Endodermal cell (in vitro differentiated cells): ENCODE results near the gene TIMMDC1. TPM values are rescaled to one million over a fixed set of nuclear protein-coding genes. Genes with fewer than 3 reads are reported as not detected.
"Not testable (repeated sequence)": the region's sequence is repeated elsewhere in the genome, so short reads cannot be mapped to it uniquely, and the experiment has no call there.

Experiments used
- DNase-seq: peaks from one replicate; pipeline ENCODE4 v3.0.0-alpha.2; 2017
- H3K27ac ChIP-seq: 2 replicates; pipeline ENCODE4 v1.5.1; 2013; ENCODE audit warnings: mild to moderate bottlenecking, low read depth, low read length, moderate library complexity
- H3K27me3 ChIP-seq: 2 replicates; pipeline ENCODE4 v1.6.1; 2013; ENCODE audit warnings: mild to moderate bottlenecking, low read length, moderate library complexity; ENCODE audit not compliant: insufficient read depth, control insufficient read depth, poor library complexity, severe bottlenecking
- H3K36me3 ChIP-seq: 2 replicates; pipeline ENCODE4 v1.7.0; 2013; ENCODE audit warnings: mild to moderate bottlenecking, low read length, moderate library complexity; ENCODE audit not compliant: control insufficient read depth, insufficient read depth
- H3K4me1 ChIP-seq: one replicate; pipeline ENCODE4 v1.7.0; 2013; ENCODE audit warnings: low read length; ENCODE audit not compliant: control insufficient read depth, insufficient read depth
- H3K4me3 ChIP-seq: 2 replicates; pipeline ENCODE4 v1.5.1; 2013; ENCODE audit warnings: mild to moderate bottlenecking, low read length, moderate library complexity
- H3K9ac ChIP-seq: 2 replicates; pipeline ENCODE4 v1.6.1; 2013; ENCODE audit warnings: mild to moderate bottlenecking, low read length, moderate library complexity; ENCODE audit not compliant: poor library complexity, severe bottlenecking; ENCODE audit errors: extremely low read depth
- H3K9me3 ChIP-seq: 2 replicates; pipeline ENCODE4 v1.6.1; 2013; ENCODE audit warnings: mild to moderate bottlenecking, low read length, moderate library complexity; ENCODE audit not compliant: control insufficient read depth
- H3K27ac Mint-ChIP-seq: 2 replicates; pipeline ENCODE4 v1.8.0; 2020; ENCODE audit warnings: mixed read lengths
- H3K27me3 Mint-ChIP-seq: 2 replicates; pipeline ENCODE4 v1.8.0; 2021; ENCODE audit warnings: mild to moderate bottlenecking, mixed read lengths; ENCODE audit not compliant: insufficient read depth
- H3K36me3 Mint-ChIP-seq: 2 replicates; pipeline ENCODE4 v1.8.0; 2020; ENCODE audit warnings: low read depth, mixed read lengths
- H3K4me1 Mint-ChIP-seq: 2 replicates; pipeline ENCODE4 v1.8.0; 2020; ENCODE audit warnings: mixed read lengths
- H3K4me3 Mint-ChIP-seq: 2 replicates; pipeline ENCODE4 v1.8.0; 2020; ENCODE audit warnings: mild to moderate bottlenecking, moderate library complexity, mixed read lengths
- H3K9me3 Mint-ChIP-seq: 2 replicates; pipeline ENCODE4 v1.8.0; 2020; ENCODE audit warnings: mild to moderate bottlenecking, mixed read lengths
- WGBS, 2 experiments: methylation state at CpG; one replicate each; pipeline versions ENCODE4 v1.1.5 to v1.1.7; 2013; ENCODE audit warnings: missing lambda C conversion rate in 2 of 2, mixed read lengths in 1 of 2; ENCODE audit not compliant: insufficient coverage in 1 of 2, insufficient read length in 1 of 2; 5-methylcytosine and 5-hydroxymethylcytosine counted together
- total RNA-seq, 2 donors: library from RNA; stranded (reverse); fragmentation: NEBNext Ultra II Directional in 1 of 2; extraction: Animal tissue kit (Norgen Biotek cat#: 25700) in 1 of 2; gene quantifications; 2 replicates in 1 of 2; 3 replicates in 1 of 2; pipeline ENCODE4 v1.2.1, GENCODE V29; 2021
- TF ChIP-seq, protein P1 (sequence below): fragments of 200-600 bp; sonication (generic); conservative IDR thresholded peaks from 2 replicates; pipeline ENCODE4 v1.5.0; 2021; ENCODE audit warnings: antibody characterized with exemption, mild to moderate bottlenecking

The TIMMDC1 gene
- total RNA-seq, 2 donors from 2014 or later = 107 to 119 TPM

DNA sequence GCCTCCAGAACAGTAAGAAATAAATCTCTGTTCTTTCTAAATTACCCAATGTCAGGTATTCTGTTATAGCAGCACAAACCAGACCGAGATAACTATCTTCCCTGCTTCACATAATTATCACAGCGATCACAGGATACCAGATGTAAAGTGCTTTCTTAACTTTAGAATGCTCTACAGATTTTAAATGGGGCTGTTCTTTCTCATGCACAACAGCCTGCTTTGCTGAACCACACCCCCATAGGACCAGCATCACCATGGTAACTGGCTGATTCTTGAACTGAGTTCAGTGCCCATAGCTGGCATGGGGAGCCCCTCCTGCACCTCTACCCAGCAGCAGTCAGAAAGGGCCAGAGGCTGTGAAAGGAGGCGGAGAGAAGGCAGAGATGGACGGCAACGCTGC lies 53.3 kb downstream of the TIMMDC1 start:
- H3K4me3 ChIP-seq = no peak overlapping the region
- Mint-ChIP-seq H3K27ac (no peak overlapping the region), H3K4me3 (no peak overlapping the region), H3K9me3 (no peaks in the 10 kb centered on the region), H3K27me3 (no peaks in the 10 kb centered on the region), H3K36me3 (no peaks in the 10 kb centered on the region), H3K4me1 (no peaks in the 10 kb centered on the region)
- H3K27ac ChIP-seq = no peak overlapping the region
- no peak overlapping the region for H3K9ac ChIP-seq
- TF ChIP-seq, protein P1, sequence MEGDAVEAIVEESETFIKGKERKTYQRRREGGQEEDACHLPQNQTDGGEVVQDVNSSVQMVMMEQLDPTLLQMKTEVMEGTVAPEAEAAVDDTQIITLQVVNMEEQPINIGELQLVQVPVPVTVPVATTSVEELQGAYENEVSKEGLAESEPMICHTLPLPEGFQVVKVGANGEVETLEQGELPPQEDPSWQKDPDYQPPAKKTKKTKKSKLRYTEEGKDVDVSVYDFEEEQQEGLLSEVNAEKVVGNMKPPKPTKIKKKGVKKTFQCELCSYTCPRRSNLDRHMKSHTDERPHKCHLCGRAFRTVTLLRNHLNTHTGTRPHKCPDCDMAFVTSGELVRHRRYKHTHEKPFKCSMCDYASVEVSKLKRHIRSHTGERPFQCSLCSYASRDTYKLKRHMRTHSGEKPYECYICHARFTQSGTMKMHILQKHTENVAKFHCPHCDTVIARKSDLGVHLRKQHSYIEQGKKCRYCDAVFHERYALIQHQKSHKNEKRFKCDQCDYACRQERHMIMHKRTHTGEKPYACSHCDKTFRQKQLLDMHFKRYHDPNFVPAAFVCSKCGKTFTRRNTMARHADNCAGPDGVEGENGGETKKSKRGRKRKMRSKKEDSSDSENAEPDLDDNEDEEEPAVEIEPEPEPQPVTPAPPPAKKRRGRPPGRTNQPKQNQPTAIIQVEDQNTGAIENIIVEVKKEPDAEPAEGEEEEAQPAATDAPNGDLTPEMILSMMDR = no peak
- no peaks in the 10 kb centered on the region for H3K4me1 ChIP-seq
- WGBS, 2 experiments = 90 to 100% methylated on average over 1 to 5 of the region's 5 CpGs
- no peaks in the 10 kb centered on the region for H3K36me3 ChIP-seq
- peaks cover 7% of the 10 kb centered on the region for H3K27me3 ChIP-seq
- DNase-seq = no peak
- no peaks in the 10 kb centered on the region for H3K9me3 ChIP-seq

DNA sequence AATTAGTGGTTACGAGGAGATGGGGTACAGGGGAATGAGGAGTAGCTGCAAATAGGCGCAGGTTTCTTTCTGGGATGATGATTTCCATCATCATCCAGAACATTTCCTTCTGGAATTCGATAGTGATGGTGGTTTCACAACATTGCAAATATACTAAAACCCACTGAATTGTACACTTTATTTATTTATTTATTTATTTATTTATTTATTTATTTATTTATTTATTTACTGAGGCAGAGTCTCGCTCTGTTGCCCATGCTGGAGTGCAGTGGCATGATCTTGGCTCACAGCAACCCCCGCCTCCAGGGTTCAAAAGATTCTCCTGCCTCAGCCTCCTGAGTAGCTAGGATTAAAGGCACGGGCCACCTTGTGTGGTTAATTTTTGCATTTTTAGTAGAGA lies 54.6 kb downstream of the TIMMDC1 start:
- H3K27me3 Mint-ChIP-seq, H3K9me3 Mint-ChIP-seq, DNase-seq, H3K27ac ChIP-seq, H3K27me3 ChIP-seq, H3K9ac ChIP-seq, H3K9me3 ChIP-seq, H3K4me1 Mint-ChIP-seq, H3K36me3 Mint-ChIP-seq, H3K36me3 ChIP-seq, H3K4me3 Mint-ChIP-seq, H3K4me3 ChIP-seq, H3K4me1 ChIP-seq, H3K27ac Mint-ChIP-seq: not testable (repeated sequence)
- WGBS, 2 experiments = 88 to 93% methylated on average over 2 to 6 of the region's 6 CpGs

DNA sequence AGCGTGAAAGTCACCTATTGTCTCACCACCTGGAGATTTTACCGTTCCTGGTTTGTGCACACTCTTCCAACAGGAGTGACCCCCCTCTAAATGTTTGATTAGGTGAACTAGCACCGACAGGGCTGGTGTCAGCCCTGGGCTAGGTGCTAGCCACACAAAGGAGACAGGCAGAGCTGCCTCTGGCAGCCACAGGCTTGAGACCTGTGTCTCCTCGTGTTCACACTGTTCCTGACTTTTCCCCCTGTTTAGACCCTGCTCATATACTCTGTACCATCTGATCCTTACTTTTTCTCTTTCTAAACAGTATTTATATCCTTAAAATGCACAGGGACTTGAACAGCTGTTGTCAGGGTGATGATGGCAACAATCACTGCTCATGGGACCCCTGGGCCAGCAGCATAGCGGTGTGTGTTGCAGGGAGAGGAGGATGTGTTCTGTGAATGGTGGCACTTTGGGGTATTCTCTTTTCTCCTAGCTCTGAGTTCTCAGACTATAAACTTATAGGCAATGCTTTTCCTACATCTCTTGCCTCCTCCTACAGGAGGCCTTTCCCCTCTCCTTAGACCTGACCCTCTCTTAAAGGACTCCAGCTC lies 55.6 kb downstream of the TIMMDC1 start:
- Histone ChIP-seq H3K4me3 (no peak overlapping the region), H3K27ac (no peak overlapping the region), H3K9ac (no peak overlapping the region), H3K9me3 (no peaks in the 10 kb centered on the region), H3K36me3 (no peaks in the 10 kb centered on the region), H3K4me1 (no peaks in the 10 kb centered on the region), H3K27me3 (peaks cover 7% of the 10 kb centered on the region)
- TF ChIP-seq, protein P1 = no peak
- H3K36me3 Mint-ChIP-seq = peaks cover 4% of the 10 kb centered on the region
- H3K27ac Mint-ChIP-seq = no peak overlapping the region
- no peak overlapping the region for H3K4me3 Mint-ChIP-seq
- 77 to 78% methylated on average over 2 to 5 of the region's 5 CpGs for WGBS, 2 experiments
- no peak for DNase-seq
- peaks cover 2% of the 10 kb centered on the region for H3K4me1 Mint-ChIP-seq
- no peaks in the 10 kb centered on the region for H3K9me3 Mint-ChIP-seq
- no peaks in the 10 kb centered on the region for H3K27me3 Mint-ChIP-seq

DNA sequence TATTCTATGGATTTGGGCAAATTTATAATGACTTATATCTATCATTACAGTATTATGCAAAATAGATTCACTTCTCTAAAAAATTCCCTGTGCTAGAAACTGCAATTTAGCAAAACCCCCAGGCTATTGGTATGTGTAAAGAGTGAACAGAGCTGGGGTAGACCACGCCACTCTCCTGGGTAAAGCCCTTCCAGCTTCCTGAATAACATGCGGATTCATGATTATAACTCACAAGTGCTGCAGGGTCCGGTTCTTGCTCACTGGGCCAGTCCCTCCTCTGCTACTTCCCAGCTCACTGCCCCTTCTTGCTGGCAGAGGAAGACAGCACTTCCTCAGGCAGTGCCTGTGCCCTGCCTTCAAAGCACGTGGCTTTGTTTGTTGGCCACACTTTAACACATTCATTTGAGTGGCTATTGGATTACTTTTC lies 57.0 kb downstream of the TIMMDC1 start:
- Histone ChIP-seq H3K36me3 (no peaks in the 10 kb centered on the region), H3K27me3 (peaks cover 7% of the 10 kb centered on the region), H3K27ac (no peak overlapping the region), H3K4me1 (no peaks in the 10 kb centered on the region), H3K9ac (no peak overlapping the region), H3K4me3 (no peak overlapping the region), H3K9me3 (no peaks in the 10 kb centered on the region)
- Mint-ChIP-seq H3K27ac (no peak overlapping the region), H3K36me3 (peaks cover 4% of the 10 kb centered on the region), H3K9me3 (no peaks in the 10 kb centered on the region), H3K27me3 (no peaks in the 10 kb centered on the region), H3K4me3 (no peak overlapping the region), H3K4me1 (peaks cover 6% of the 10 kb centered on the region)
- no peak for DNase-seq
- TF ChIP-seq, protein P1 = no peak
- 83 to 100% methylated on average over 2 to 4 of the region's 4 CpGs for WGBS, 2 experiments
